Measurements from ENCODE around the gene TRAM2. TPM values are rescaled to one million over a fixed set of nuclear protein-coding genes. Genes with fewer than 3 reads are reported as not detected.
A peak's percentile ranks its signal among the peaks of the same experiment; 100 is the strongest.

The TRAM2 gene
- total and polyA plus RNA-seq, 12 donors = 2.2 to 17.9 (median 10.3) TPM

- no peaks in the 10 kb centered on the region for H3K27me3 ChIP-seq
- H3K36me3 ChIP-seq (replicated peaks in 1 of 2) = peaks cover 0 to 10% of the 10 kb centered on the region in 2 donors
- H3K9me3 ChIP-seq (replicated peaks in 1 of 3) = no peaks in the 10 kb centered on the region
- no peak overlapping the region for H3K4me3 ChIP-seq
- peaks cover 6 to 13% of the 10 kb centered on the region in 2 donors for H3K4me1 ChIP-seq (replicated peaks in 1 of 2)
- DNase-seq = no peak
- H3K27ac ChIP-seq = peak overlapping the region in 2 of 5 donors; percentile 5 to 21
- WGBS, 4 donors = 89 to 96% (median 92%) methylated on average over 5 of the region's 5 CpGs
- no peak for TF ChIP-seq CTCF (IDR thresholded peaks at IDR 0.05)
- no peak for TF ChIP-seq POLR2A (IDR thresholded peaks at IDR 0.05)
- intact Hi-C loops (cut with DNase I) = no loop called here
Observed at GRCh38 chr6:52538901-52539354, 37.9 kb downstream of the TRAM2 start.

- no peaks in the 10 kb centered on the region for H3K9me3 ChIP-seq (replicated peaks in 1 of 3)
- H3K27ac ChIP-seq = peak overlapping the region in 2 of 5 donors; percentile 5 to 21
- no peak overlapping the region for H3K4me3 ChIP-seq
- no peaks in the 10 kb centered on the region for H3K27me3 ChIP-seq
- WGBS, 4 donors = 93 to 100% (median 97%) methylated on average over 3 to 5 of the region's 5 CpGs
- intact Hi-C loops (cut with DNase I) = no loop called here
- no peak for DNase-seq
- peaks cover 6 to 8% of the 10 kb centered on the region in 2 donors for H3K4me1 ChIP-seq (replicated peaks in 1 of 2)
- peaks cover 0 to 10% of the 10 kb centered on the region in 2 donors for H3K36me3 ChIP-seq (replicated peaks in 1 of 2)
- TF ChIP-seq CTCF (IDR thresholded peaks at IDR 0.05) = no peak
- TF ChIP-seq POLR2A (IDR thresholded peaks at IDR 0.05) = no peak
Observed at GRCh38 chr6:52538252-52538900, 38.5 kb downstream of the TRAM2 start.

GRCh38 chr6:52537001-52537753 is 39.7 kb downstream of the TRAM2 start:
- Histone ChIP-seq H3K9me3 (replicated peaks in 1 of 3) (no peaks in the 10 kb centered on the region), H3K27me3 (no peaks in the 10 kb centered on the region), H3K36me3 (replicated peaks in 1 of 2) (peaks cover 0 to 10% of the 10 kb centered on the region in 2 donors), H3K27ac (no peak overlapping the region), H3K4me3 (no peak overlapping the region), H3K4me1 (replicated peaks in 1 of 2) (peaks cover 6 to 7% of the 10 kb centered on the region in 2 donors)
- WGBS, 4 donors = 71 to 79% (median 75%) methylated on average over 8 of the region's 8 CpGs
- TF ChIP-seq CTCF (IDR thresholded peaks at IDR 0.05) (no peak), POLR2A (IDR thresholded peaks at IDR 0.05) (no peak)
- intact Hi-C loops (cut with DNase I) = no loop called here
- DNase-seq = no peak

GRCh38 chr6:52536424-52536916 is 40.4 kb downstream of the TRAM2 start:
- H3K4me1 ChIP-seq (replicated peaks in 1 of 2) = peaks cover 6 to 7% of the 10 kb centered on the region in 2 donors
- no peaks in the 10 kb centered on the region for H3K9me3 ChIP-seq (replicated peaks in 1 of 3)
- no peak overlapping the region for H3K27ac ChIP-seq
- H3K4me3 ChIP-seq = no peak overlapping the region
- H3K27me3 ChIP-seq = no peaks in the 10 kb centered on the region
- TF ChIP-seq CTCF (IDR thresholded peaks at IDR 0.05) = no peak
- TF ChIP-seq POLR2A (IDR thresholded peaks at IDR 0.05) = no peak
- intact Hi-C loops (cut with DNase I) = no loop called here
- no peak for DNase-seq
- WGBS, 4 donors = 87 to 93% (median 89%) methylated on average over 6 of the region's 6 CpGs
- peaks cover 0 to 10% of the 10 kb centered on the region in 2 donors for H3K36me3 ChIP-seq (replicated peaks in 1 of 2)

Data from adrenal gland (tissue), 12 donors.